HCT116 (cell line): ENCODE measurements around the gene GRM3.

Source experiments
- RAD21 ChIP-seq: IDR thresholded peaks from 2 replicates; pipeline ENCODE4 v1.6.1; 2012; ENCODE audit warnings: low read depth, mild to moderate bottlenecking
- TF ChIP-seq, protein P1 (sequence below), 3 experiments: fragments of 200-600 bp in 1 of 3; sonication (generic) in 1 of 3; IDR thresholded peaks in 2 of 3; conservative IDR thresholded peaks in 1 of 3; 2 replicates each; pipeline ENCODE4 v1.5.1; 2012 to 2017; ENCODE audit warnings: low read depth in 2 of 3, low read length in 2 of 3, antibody characterized with exemption in 1 of 3, borderline replicate concordance in 1 of 3, control low read depth in 1 of 3, mild to moderate bottlenecking in 1 of 3, mixed read lengths in 1 of 3, mixed run types in 1 of 3, moderate library complexity in 1 of 3; ENCODE audit not compliant: insufficient read depth in 1 of 3

DNA sequence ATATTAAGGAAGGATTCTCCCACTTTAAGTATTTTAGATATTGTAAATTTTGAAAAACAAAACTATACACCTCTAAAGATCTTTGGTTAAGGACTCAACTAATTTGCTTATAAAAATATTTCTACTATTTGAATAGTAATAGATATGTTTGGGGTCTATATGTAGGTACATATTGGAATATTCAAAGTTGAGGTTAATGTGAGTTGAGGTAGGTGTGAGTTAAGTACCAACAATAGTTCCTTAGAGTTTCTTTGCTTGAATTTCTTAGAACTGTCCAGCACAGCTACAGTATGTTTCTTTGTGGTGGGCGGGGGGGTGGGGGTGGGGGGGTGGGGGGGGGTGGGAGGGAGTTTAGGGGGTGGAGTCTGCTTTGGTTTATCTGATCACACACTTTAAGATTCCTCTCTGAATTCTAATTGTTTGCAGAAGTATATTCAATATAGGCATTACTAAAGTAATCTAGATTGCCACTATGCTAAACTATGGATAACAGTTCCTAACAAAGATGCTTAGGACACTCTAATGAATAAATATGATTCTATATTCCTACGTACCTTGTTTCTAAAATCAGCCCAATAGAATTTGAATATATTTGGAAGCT is 2.1 kb downstream of the GRM3 start:
- TF ChIP-seq RAD21: no peak
- TF ChIP-seq, protein P1, sequence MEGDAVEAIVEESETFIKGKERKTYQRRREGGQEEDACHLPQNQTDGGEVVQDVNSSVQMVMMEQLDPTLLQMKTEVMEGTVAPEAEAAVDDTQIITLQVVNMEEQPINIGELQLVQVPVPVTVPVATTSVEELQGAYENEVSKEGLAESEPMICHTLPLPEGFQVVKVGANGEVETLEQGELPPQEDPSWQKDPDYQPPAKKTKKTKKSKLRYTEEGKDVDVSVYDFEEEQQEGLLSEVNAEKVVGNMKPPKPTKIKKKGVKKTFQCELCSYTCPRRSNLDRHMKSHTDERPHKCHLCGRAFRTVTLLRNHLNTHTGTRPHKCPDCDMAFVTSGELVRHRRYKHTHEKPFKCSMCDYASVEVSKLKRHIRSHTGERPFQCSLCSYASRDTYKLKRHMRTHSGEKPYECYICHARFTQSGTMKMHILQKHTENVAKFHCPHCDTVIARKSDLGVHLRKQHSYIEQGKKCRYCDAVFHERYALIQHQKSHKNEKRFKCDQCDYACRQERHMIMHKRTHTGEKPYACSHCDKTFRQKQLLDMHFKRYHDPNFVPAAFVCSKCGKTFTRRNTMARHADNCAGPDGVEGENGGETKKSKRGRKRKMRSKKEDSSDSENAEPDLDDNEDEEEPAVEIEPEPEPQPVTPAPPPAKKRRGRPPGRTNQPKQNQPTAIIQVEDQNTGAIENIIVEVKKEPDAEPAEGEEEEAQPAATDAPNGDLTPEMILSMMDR (IDR thresholded peaks at IDR 0.05 in 2 of 3, conservative IDR thresholded peaks at IDR 0.05 in 1 of 3; ENCODE audit: borderline replicate concordance in 1 of 3, insufficient read depth in 1 of 3, low read depth in 2 of 3, low read length in 2 of 3): no peak
